H9 (cell line): Measurements from ENCODE around the gene STIM2. TPM values are rescaled to one million over a fixed set of nuclear protein-coding genes. Genes with fewer than 3 reads are reported as not detected.

Source experiments
- DNase-seq: peaks from one replicate; pipeline ENCODE4 v3.0.0-alpha.2; 2017
- H2AFZ ChIP-seq: one replicate; pipeline ENCODE4 v1.6.1; 2013; ENCODE audit warnings: mild to moderate bottlenecking, low read length, control low read depth, moderate library complexity
- H2AK5ac ChIP-seq: 2 replicates; pipeline ENCODE4 v1.6.1; 2013; ENCODE audit warnings: low read length, control low read depth, mixed read lengths; ENCODE audit not compliant: insufficient read length
- H2BK120ac ChIP-seq: one replicate; pipeline ENCODE4 v1.6.1; 2013; ENCODE audit warnings: low read depth, mild to moderate bottlenecking, low read length, control low read depth, inconsistent platforms; ENCODE audit not compliant: poor library complexity, severe bottlenecking
- H2BK12ac ChIP-seq: 2 replicates; pipeline ENCODE4 v1.6.1; 2013; ENCODE audit warnings: low read length, control low read depth, mixed read lengths, low read depth; ENCODE audit not compliant: insufficient read length
- H2BK15ac ChIP-seq: 2 replicates; pipeline ENCODE4 v1.6.1; 2013; ENCODE audit warnings: low read depth, low read length, control low read depth
- H2BK20ac ChIP-seq: one replicate; pipeline ENCODE4 v1.6.1; 2013; ENCODE audit warnings: low read depth, mild to moderate bottlenecking, low read length, control low read depth, inconsistent platforms; ENCODE audit not compliant: poor library complexity, severe bottlenecking
- H2BK5ac ChIP-seq: 2 replicates; pipeline ENCODE4 v1.6.1; 2013; ENCODE audit warnings: low read length, control low read depth, mixed read lengths; ENCODE audit not compliant: insufficient read length
- H3K14ac ChIP-seq: 2 replicates; pipeline ENCODE4 v1.6.1; 2013; ENCODE audit warnings: low read length, control low read depth; ENCODE audit not compliant: insufficient read depth
- H3K18ac ChIP-seq: 2 replicates; pipeline ENCODE4 v1.6.1; 2013; ENCODE audit warnings: low read depth, mild to moderate bottlenecking, mixed read lengths, low read length, control low read depth; ENCODE audit not compliant: insufficient read length
- H3K23ac ChIP-seq: 2 replicates; pipeline ENCODE4 v1.6.1; 2013; ENCODE audit warnings: low read length, control low read depth, mixed read lengths, low read depth; ENCODE audit not compliant: insufficient read length
- H3K23me2 ChIP-seq: 2 replicates; pipeline ENCODE4 v1.6.1; 2013; ENCODE audit warnings: low read depth, mild to moderate bottlenecking, mixed read lengths, low read length, control low read depth; ENCODE audit not compliant: insufficient read length, poor library complexity, severe bottlenecking
- H3K27ac ChIP-seq: 2 replicates; pipeline ENCODE4 v1.5.1; 2013; ENCODE audit warnings: low read length, control low read depth, mixed read lengths, low read depth; ENCODE audit not compliant: insufficient read length
- H3K27me3 ChIP-seq: 2 replicates; pipeline ENCODE4 v1.6.1; 2013; ENCODE audit warnings: low read length, control low read depth, inconsistent platforms; ENCODE audit not compliant: insufficient read depth
- H3K4ac ChIP-seq: 2 replicates; pipeline ENCODE4 v1.6.1; 2013; ENCODE audit warnings: low read depth, mild to moderate bottlenecking, control low read depth, inconsistent platforms, low read length, moderate library complexity
- H3K4me1 ChIP-seq: 2 replicates; pipeline ENCODE4 v1.6.1; 2013; ENCODE audit warnings: low read length, control low read depth, inconsistent platforms; ENCODE audit not compliant: insufficient read depth
- H3K4me2 ChIP-seq: 2 replicates; pipeline ENCODE4 v1.6.1; 2013; ENCODE audit warnings: low read length, control low read depth, mixed read lengths; ENCODE audit not compliant: insufficient read length, insufficient read depth
- H3K56ac ChIP-seq: 2 replicates; pipeline ENCODE4 v1.6.1; 2013; ENCODE audit warnings: low read depth, mild to moderate bottlenecking, mixed read lengths, low read length, control low read depth; ENCODE audit not compliant: insufficient read length
- H3K79me1 ChIP-seq: 2 replicates; pipeline ENCODE4 v1.6.1; 2013; ENCODE audit warnings: low read depth, mild to moderate bottlenecking, moderate library complexity, low read length, control low read depth, inconsistent platforms; ENCODE audit not compliant: insufficient read depth, poor library complexity, severe bottlenecking
- H3K79me2 ChIP-seq: 2 replicates; pipeline ENCODE4 v1.6.1; 2013; ENCODE audit warnings: low read length, control low read depth, inconsistent platforms; ENCODE audit not compliant: insufficient read depth
- H3K9ac ChIP-seq: 2 replicates; pipeline ENCODE4 v1.6.1; 2013; ENCODE audit warnings: low read length, control low read depth, mixed read lengths; ENCODE audit not compliant: insufficient read length; ENCODE audit errors: extremely low read depth
- H3K9me3 ChIP-seq: one replicate; pipeline ENCODE4 v1.6.1; 2013; ENCODE audit warnings: low read depth, low read length, inconsistent platforms; ENCODE audit not compliant: control insufficient read depth
- H3T11ph ChIP-seq: one replicate; pipeline ENCODE4 v1.6.1; 2013; ENCODE audit warnings: mild to moderate bottlenecking, low read length, control low read depth, inconsistent platforms
- H4K20me1 ChIP-seq: one replicate; pipeline ENCODE4 v1.6.1; 2013; ENCODE audit not compliant: control insufficient read depth, insufficient read length, insufficient read depth
- H4K5ac ChIP-seq: 2 replicates; pipeline ENCODE4 v1.6.1; 2013; ENCODE audit warnings: low read depth, mild to moderate bottlenecking, mixed read lengths, low read length, control low read depth; ENCODE audit not compliant: insufficient read length
- H4K8ac ChIP-seq: replicated peaks from 2 replicates; pipeline ENCODE4 v1.6.1; 2013; ENCODE audit warnings: low read length, control low read depth, mixed read lengths, low read depth; ENCODE audit not compliant: insufficient read length
- H4K91ac ChIP-seq: 2 replicates; pipeline ENCODE4 v1.6.1; 2013; ENCODE audit warnings: low read depth, mild to moderate bottlenecking, moderate library complexity, mixed read lengths, low read length, control low read depth; ENCODE audit not compliant: insufficient read length
- H3K27ac Mint-ChIP-seq, 3 experiments: 2 replicates in 2 of 3; 3 replicates in 1 of 3; pipeline ENCODE4 v1.8.0; 2020 to 2021; ENCODE audit warnings: mixed read lengths in 3 of 3, mild to moderate bottlenecking in 1 of 3, moderate library complexity in 1 of 3
- H3K27me3 Mint-ChIP-seq: 2 replicates; pipeline ENCODE4 v1.8.0; 2021; ENCODE audit warnings: low read depth, mild to moderate bottlenecking, moderate library complexity, mixed read lengths
- H3K36me3 Mint-ChIP-seq, 3 experiments: 2 replicates in 2 of 3; 3 replicates in 1 of 3; pipeline ENCODE4 v1.8.0; 2020 to 2021; ENCODE audit warnings: low read depth in 3 of 3, mixed read lengths in 3 of 3; ENCODE audit not compliant: insufficient read depth in 1 of 3
- H3K4me1 Mint-ChIP-seq, 2 experiments: 2 replicates each; pipeline ENCODE4 v1.8.0; 2020; ENCODE audit warnings: mixed read lengths in 2 of 2
- H3K4me3 Mint-ChIP-seq, 2 experiments: 2 replicates in 1 of 2; 3 replicates in 1 of 2; pipeline ENCODE4 v1.8.0; 2020 to 2021; ENCODE audit warnings: mild to moderate bottlenecking in 2 of 2, mixed read lengths in 2 of 2, moderate library complexity in 1 of 2
- H3K9me3 Mint-ChIP-seq, 2 experiments: 2 replicates in 1 of 2; 3 replicates in 1 of 2; pipeline ENCODE4 v1.8.0; 2020; ENCODE audit warnings: mild to moderate bottlenecking in 2 of 2, mixed read lengths in 2 of 2, moderate library complexity in 1 of 2
- WGBS: extraction: QIAGEN DNeasy Blood & Tissue Kit; methylation state at CpG from one replicate; pipeline ENCODE4 v1.1.7; 2013; ENCODE audit warnings: missing lambda C conversion rate, low lambda C conversion rate, mixed read lengths; ENCODE audit not compliant: insufficient read length; ENCODE audit errors: extremely low coverage; 5-methylcytosine and 5-hydroxymethylcytosine counted together
- total RNA-seq: library from RNA; stranded (reverse); gene quantifications from 2 replicates; pipeline ENCODE4 v1.2.1, GENCODE V29; 2021
- TF ChIP-seq, protein P1 (sequence below): fragments of 200-600 bp; sonication (generic); conservative IDR thresholded peaks from 3 replicates; pipeline ENCODE4 v1.8.0; 2021; ENCODE audit warnings: antibody characterized with exemption, mild to moderate bottlenecking

Gene STIM2
- total RNA-seq, 1 experiment from 2014 or later, result 26.2 TPM

DNA sequence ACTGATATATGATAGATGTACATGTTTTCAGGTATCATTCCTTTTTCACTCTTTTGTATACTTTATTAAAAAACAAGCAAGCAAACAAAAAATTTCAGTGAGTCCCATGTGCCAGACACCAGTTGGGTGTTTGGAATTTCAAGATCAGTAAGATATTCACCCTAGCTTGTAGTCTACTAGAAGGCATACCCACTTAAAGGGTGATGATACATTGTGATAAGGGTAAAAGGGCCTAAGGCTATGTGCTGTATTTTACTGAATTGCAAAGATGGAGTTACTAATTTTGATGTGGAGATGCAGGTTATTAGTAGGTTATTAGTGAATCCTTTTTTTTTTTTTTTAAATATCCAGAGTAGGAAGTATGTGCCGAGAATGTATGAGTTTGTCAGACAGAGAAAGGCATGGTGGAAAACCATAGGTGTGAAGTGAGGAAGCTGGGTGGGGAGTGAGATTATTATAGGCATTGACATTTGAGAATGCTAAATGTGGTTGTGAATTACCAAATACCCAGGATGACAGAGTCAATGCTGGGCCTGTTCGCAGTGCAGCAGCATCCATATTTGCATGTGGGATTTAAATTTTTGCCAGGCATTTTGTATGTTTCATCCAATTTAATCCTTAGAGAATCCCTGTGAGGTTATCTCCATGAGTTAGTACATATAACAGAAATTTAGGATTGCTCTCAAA lies 10.1 kb downstream of the STIM2 start:
- H3K36me3 Mint-ChIP-seq, result no peaks in the 10 kb centered on the region
- Histone ChIP-seq H2BK15ac (no peak overlapping the region), H4K91ac (no peak overlapping the region), H4K8ac (no peak overlapping the region), H3K9ac (no peak overlapping the region), H4K20me1 (no peaks in the 10 kb centered on the region), H4K5ac (no peak overlapping the region), H3T11ph (no peak overlapping the region), H3K23me2 (no peaks in the 10 kb centered on the region), H3K4me2 (no peak overlapping the region), H3K23ac (no peak overlapping the region), H2AFZ (no peak overlapping the region), H2AK5ac (no peak overlapping the region), H3K14ac (no peak overlapping the region), H2BK20ac (no peak overlapping the region), H3K4me1 (peaks cover 3% of the 10 kb centered on the region; the same call in 1 of the 2 replicates), H3K79me2 (peaks cover 3% of the 10 kb centered on the region; the same call in 1 of the 2 replicates), H3K27me3 (no peaks in the 10 kb centered on the region), H3K27ac (no peak overlapping the region), H2BK5ac (no peak overlapping the region), H3K9me3 (no peaks in the 10 kb centered on the region), H2BK12ac (no peak overlapping the region), H3K18ac (no peak overlapping the region), H3K56ac (no peak overlapping the region), H3K4ac (no peak overlapping the region), H3K79me1 (peaks cover 2% of the 10 kb centered on the region), H2BK120ac (no peak overlapping the region)
- no peaks in the 10 kb centered on the region for H3K27me3 Mint-ChIP-seq
- no CpG with 5 or more reads among the region's 2 CpGs for WGBS
- DNase-seq, result no peak
- no peaks in the 10 kb centered on the region for H3K9me3 Mint-ChIP-seq
- H3K4me3 Mint-ChIP-seq, result no peak overlapping the region
- no peak overlapping the region for H3K27ac Mint-ChIP-seq
- TF ChIP-seq, protein P1, sequence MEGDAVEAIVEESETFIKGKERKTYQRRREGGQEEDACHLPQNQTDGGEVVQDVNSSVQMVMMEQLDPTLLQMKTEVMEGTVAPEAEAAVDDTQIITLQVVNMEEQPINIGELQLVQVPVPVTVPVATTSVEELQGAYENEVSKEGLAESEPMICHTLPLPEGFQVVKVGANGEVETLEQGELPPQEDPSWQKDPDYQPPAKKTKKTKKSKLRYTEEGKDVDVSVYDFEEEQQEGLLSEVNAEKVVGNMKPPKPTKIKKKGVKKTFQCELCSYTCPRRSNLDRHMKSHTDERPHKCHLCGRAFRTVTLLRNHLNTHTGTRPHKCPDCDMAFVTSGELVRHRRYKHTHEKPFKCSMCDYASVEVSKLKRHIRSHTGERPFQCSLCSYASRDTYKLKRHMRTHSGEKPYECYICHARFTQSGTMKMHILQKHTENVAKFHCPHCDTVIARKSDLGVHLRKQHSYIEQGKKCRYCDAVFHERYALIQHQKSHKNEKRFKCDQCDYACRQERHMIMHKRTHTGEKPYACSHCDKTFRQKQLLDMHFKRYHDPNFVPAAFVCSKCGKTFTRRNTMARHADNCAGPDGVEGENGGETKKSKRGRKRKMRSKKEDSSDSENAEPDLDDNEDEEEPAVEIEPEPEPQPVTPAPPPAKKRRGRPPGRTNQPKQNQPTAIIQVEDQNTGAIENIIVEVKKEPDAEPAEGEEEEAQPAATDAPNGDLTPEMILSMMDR, result no peak
- peaks cover 15 to 25% of the 10 kb centered on the region in 2 experiments for H3K4me1 Mint-ChIP-seq
